Endothelial cell of umbilical vein (primary cell): ENCODE measurements around the gene UNC119. TPM values are rescaled to one million over a fixed set of nuclear protein-coding genes. Genes with fewer than 3 reads are reported as not detected.

Source experiments
- BruUV-seq: library from RNA; stranded (reverse); fragments of 400-500 nt; replicated peaks from 2 replicates; lab custom pipeline; 2021; lab: Mats Ljungman, UMichigan
- CTCF ChIA-PET: fragments of 300-600, 350-600 bp; sonication (Branson Sonifier 250); formaldehyde crosslinking; loops from one replicate; lab custom pipeline; 2021; ENCODE audit warnings: antibody characterized with exemption, inconsistent platforms; lab: Charles Lee
- POLR2A ChIA-PET: fragments of 300-600, 350-600 bp; sonication (Branson Sonifier 250); formaldehyde crosslinking; loops from one replicate; lab custom pipeline; 2021; ENCODE audit warnings: antibody characterized with exemption, inconsistent platforms; lab: Charles Lee
- DNase-seq: peaks from one replicate; pipeline ENCODE4 v3.0.0-alpha.2; 2011; ENCODE audit warnings: low read depth, low spot score
- FAIRE-seq: peaks from 2 replicates; lab custom pipeline; 2011; peaks lifted over from hg19 to GRCh38; lab: Jason Lieb, UNC
- H2AFZ ChIP-seq: 2 replicates; pipeline ENCODE4 v1.6.0; 2012; ENCODE audit warnings: low read depth, low read length, control low read depth, inconsistent platforms
- H3K27ac ChIP-seq: 2 replicates; pipeline ENCODE4 v1.5.1; 2011; ENCODE audit warnings: low read depth, mild to moderate bottlenecking, control low read depth, low read length, moderate library complexity; ENCODE audit not compliant: insufficient read depth
- H3K27me3 ChIP-seq, 2 experiments: 2 replicates each; pipeline versions ENCODE4 v1.6.0 to v1.6.1; 2011; ENCODE audit warnings: low read length in 2 of 2, mixed read lengths in 1 of 2; ENCODE audit not compliant: control insufficient read depth in 2 of 2, insufficient read depth in 2 of 2
- H3K36me3 ChIP-seq, 2 experiments: 2 replicates in 1 of 2; 3 replicates in 1 of 2; pipeline ENCODE4 v1.5.1; 2011; ENCODE audit warnings: low read length in 2 of 2, mild to moderate bottlenecking in 1 of 2, moderate library complexity in 1 of 2; ENCODE audit not compliant: control insufficient read depth in 2 of 2, insufficient read depth in 2 of 2; ENCODE audit errors: extremely low read depth in 1 of 2
- H3K4me1 ChIP-seq: 3 replicates; pipeline ENCODE4 v1.5.1; 2011; ENCODE audit warnings: mild to moderate bottlenecking, low read length; ENCODE audit not compliant: control insufficient read depth, insufficient read depth; ENCODE audit errors: extremely low read depth
- H3K4me2 ChIP-seq: 2 replicates; pipeline ENCODE4 v1.6.1; 2011; ENCODE audit warnings: low read length, control low read depth, mixed read lengths; ENCODE audit not compliant: insufficient read depth
- H3K4me3 ChIP-seq, 3 experiments: fragments of 200-600 bp in 1 of 3; sonication (generic), shearing (Covaris generic) in 1 of 3; replicated peaks in 1 of 3; 2 replicates each; pipeline ENCODE4 v1.5.1; 2011 to 2016; ENCODE audit warnings: control low read depth in 3 of 3, low read length in 3 of 3, mild to moderate bottlenecking in 2 of 3, inconsistent platforms in 1 of 3, low read depth in 1 of 3, moderate library complexity in 1 of 3; ENCODE audit not compliant: insufficient read depth in 1 of 3
- H3K79me2 ChIP-seq: 2 replicates; pipeline ENCODE4 v1.6.0; 2012; ENCODE audit warnings: low read length, inconsistent platforms; ENCODE audit not compliant: control insufficient read depth, insufficient read depth
- H3K9ac ChIP-seq: replicated peaks from 2 replicates; pipeline ENCODE3; 2011; ENCODE audit warnings: low read length, control low read depth; ENCODE audit not compliant: insufficient read depth; ENCODE audit errors: extremely low read depth
- H3K9me1 ChIP-seq: replicated peaks from 3 replicates; pipeline ENCODE4 v1.6.0; 2011; ENCODE audit warnings: mild to moderate bottlenecking, low read length; ENCODE audit not compliant: control insufficient read depth, insufficient read depth; ENCODE audit errors: extremely low read depth
- H3K9me3 ChIP-seq: replicated peaks from 2 replicates; pipeline ENCODE4 v1.5.1; 2012; ENCODE audit warnings: low read length, inconsistent platforms; ENCODE audit not compliant: control insufficient read depth, insufficient read depth
- H4K20me1 ChIP-seq: replicated peaks from 2 replicates; pipeline ENCODE3; 2011; ENCODE audit warnings: mild to moderate bottlenecking, low read length; ENCODE audit not compliant: control insufficient read depth, insufficient read depth; ENCODE audit errors: extremely low read depth
- EZH2 ChIP-seq: IDR thresholded peaks from 2 replicates; pipeline ENCODE4 v1.6.1; 2012; ENCODE audit warnings: borderline replicate concordance, low read depth, mild to moderate bottlenecking, moderate library complexity, low read length, inconsistent platforms; ENCODE audit not compliant: severe bottlenecking
- FOS ChIP-seq: IDR thresholded peaks from 2 replicates; pipeline ENCODE4 v1.6.1; 2011; ENCODE audit warnings: mild to moderate bottlenecking, low read length, moderate library complexity, borderline replicate concordance; ENCODE audit not compliant: insufficient read depth
- GATA2 ChIP-seq: IDR thresholded peaks from 2 replicates; pipeline ENCODE4 v1.7.0; 2011; ENCODE audit warnings: low read depth, mild to moderate bottlenecking, moderate library complexity, mixed read lengths, low read length; ENCODE audit not compliant: insufficient read length, insufficient read depth
- JUN ChIP-seq: IDR thresholded peaks from 2 replicates; pipeline ENCODE4 v1.6.1; 2011; ENCODE audit warnings: borderline replicate concordance, low read depth; ENCODE audit not compliant: insufficient read length, insufficient read depth
- MYC ChIP-seq: IDR thresholded peaks from one replicate; pipeline ENCODE4 v1.6.1; 2011; ENCODE audit warnings: mild to moderate bottlenecking, low read depth, low read length
- POLR2A ChIP-seq: IDR thresholded peaks from 2 replicates; pipeline ENCODE4 v1.6.1; 2012; ENCODE audit warnings: low read depth, mild to moderate bottlenecking, control low read depth, low read length
- POLR2AphosphoS5 ChIP-seq: IDR thresholded peaks from 2 replicates; pipeline ENCODE4 v1.6.1; 2012; ENCODE audit warnings: low read depth, mild to moderate bottlenecking, control low read depth, low read length, moderate library complexity; ENCODE audit not compliant: insufficient read depth
- dilution Hi-C: fragments of 300-500 bp; cut with MboI; formaldehyde crosslinking; loops from one replicate; pipeline ENCODE4 v1.15.0; 2019; ENCODE audit warnings: low sequenced_read_pairs; ENCODE audit not compliant: extremely low pct_ligation_motif_present
- intact Hi-C: fragments of 100-400 bp; cut with micrococcal nuclease; formaldehyde crosslinking; loops from one replicate; pipeline ENCODE4 v1.10.0; 2022
- polyA plus RNA-seq, 4 experiments: library from polyadenylated mRNA; depleted of rRNA in 3 of 4; stranded (reverse) in 3 of 4; unstranded in 1 of 4; fragments of >200 nt; gene quantifications; 2 replicates each; pipeline versions ENCODE4 v1.2.1 to v1.2.3, GENCODE V29; 2011 to 2012; ENCODE audit warnings: missing spikeins in 1 of 4
- total RNA-seq: library from RNA; stranded (reverse); gene quantifications from 2 replicates; pipeline ENCODE4 v1.2.3, GENCODE V29; 2021
- TF ChIP-seq, protein P1 (sequence below), 2 donors: IDR thresholded peaks; 1 replicate in 1 of 2; 2 replicates in 1 of 2; pipeline ENCODE4 v1.5.1; 2011; ENCODE audit warnings: low read length in 2 of 2, mild to moderate bottlenecking in 2 of 2, moderate library complexity in 2 of 2, control low read depth in 1 of 2, inconsistent platforms in 1 of 2, low read depth in 1 of 2; ENCODE audit not compliant: insufficient read depth in 1 of 2; ENCODE audit errors: extremely low read depth in 1 of 2
- TF ChIP-seq, protein P2 (sequence below): IDR thresholded peaks from 2 replicates; pipeline ENCODE4 v1.6.1; 2011; ENCODE audit not compliant: insufficient read depth, insufficient read length

Gene UNC119
- total and polyA plus RNA-seq, 2 donors (not counting 3 experiments of a cell fraction or from before 2014, with no cell fraction given), result 26.3 to 67.8 TPM

DNA sequence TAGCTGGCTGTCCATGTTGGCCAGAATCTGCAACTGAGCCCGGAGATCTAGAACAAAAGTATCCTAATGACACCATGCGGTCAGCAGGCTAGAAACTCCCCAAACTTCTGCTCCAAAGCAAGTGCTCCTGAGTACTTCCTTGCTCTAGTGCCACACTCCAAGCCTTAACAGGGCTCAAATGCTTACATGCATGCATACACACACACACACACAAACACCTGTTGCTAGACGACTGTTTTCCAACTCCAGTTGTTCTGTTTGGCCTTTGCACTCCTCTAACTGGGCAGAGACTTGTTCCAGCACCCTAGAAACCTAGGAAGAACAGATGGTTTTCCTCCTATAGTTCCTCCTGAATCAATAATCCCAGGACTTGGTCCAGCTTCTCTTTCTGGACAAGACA lies 32.0 kb upstream of the UNC119 start:
- H3K27me3 ChIP-seq, result no peaks in the 10 kb centered on the region
- no TSS peak for BruUV-seq
- H3K9me1 ChIP-seq, result no peaks in the 10 kb centered on the region
- TF ChIP-seq JUN (no peak), POLR2A (no peak), POLR2AphosphoS5 (no peak), EZH2 (no peak), GATA2 (no peak), FOS (no peak), MYC (no peak)
- TF ChIP-seq, protein P1, sequence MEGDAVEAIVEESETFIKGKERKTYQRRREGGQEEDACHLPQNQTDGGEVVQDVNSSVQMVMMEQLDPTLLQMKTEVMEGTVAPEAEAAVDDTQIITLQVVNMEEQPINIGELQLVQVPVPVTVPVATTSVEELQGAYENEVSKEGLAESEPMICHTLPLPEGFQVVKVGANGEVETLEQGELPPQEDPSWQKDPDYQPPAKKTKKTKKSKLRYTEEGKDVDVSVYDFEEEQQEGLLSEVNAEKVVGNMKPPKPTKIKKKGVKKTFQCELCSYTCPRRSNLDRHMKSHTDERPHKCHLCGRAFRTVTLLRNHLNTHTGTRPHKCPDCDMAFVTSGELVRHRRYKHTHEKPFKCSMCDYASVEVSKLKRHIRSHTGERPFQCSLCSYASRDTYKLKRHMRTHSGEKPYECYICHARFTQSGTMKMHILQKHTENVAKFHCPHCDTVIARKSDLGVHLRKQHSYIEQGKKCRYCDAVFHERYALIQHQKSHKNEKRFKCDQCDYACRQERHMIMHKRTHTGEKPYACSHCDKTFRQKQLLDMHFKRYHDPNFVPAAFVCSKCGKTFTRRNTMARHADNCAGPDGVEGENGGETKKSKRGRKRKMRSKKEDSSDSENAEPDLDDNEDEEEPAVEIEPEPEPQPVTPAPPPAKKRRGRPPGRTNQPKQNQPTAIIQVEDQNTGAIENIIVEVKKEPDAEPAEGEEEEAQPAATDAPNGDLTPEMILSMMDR (IDR thresholded peaks at IDR 0.05; ENCODE audit: extremely low read depth in 1 of 2, insufficient read depth in 1 of 2, low read depth in 1 of 2, low read length in 2 of 2), result no peak
- TF ChIP-seq, protein P2, sequence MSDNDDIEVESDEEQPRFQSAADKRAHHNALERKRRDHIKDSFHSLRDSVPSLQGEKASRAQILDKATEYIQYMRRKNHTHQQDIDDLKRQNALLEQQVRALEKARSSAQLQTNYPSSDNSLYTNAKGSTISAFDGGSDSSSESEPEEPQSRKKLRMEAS, result no peak
- ChIA-PET POLR2A (no interaction called here), CTCF (interaction anchor here (0.9 to 2.5 kb wide), 2 partner anchors 9 to 28 kb away, joined by 3 to 5 read pairs; no protein-coding TSS in a partner anchor)
- no peak overlapping the region for H3K27ac ChIP-seq
- H4K20me1 ChIP-seq, result no peaks in the 10 kb centered on the region
- H3K4me1 ChIP-seq, result no peaks in the 10 kb centered on the region
- DNase-seq (no peak), FAIRE-seq (no peak)
- no peaks in the 10 kb centered on the region for H3K9me3 ChIP-seq
- peaks cover 16 to 33% of the 10 kb centered on the region in 2 experiments for H3K36me3 ChIP-seq
- intact Hi-C loops, result no loop called here
- dilution Hi-C loops, result no loop called here
- H2AFZ ChIP-seq, result no peak overlapping the region
- H3K4me3 ChIP-seq, result no peak overlapping the region
- peaks cover 3% of the 10 kb centered on the region for H3K79me2 ChIP-seq
- no peak overlapping the region for H3K4me2 ChIP-seq
- no peak overlapping the region for H3K9ac ChIP-seq
